Measurements from ENCODE around the gene SERAC1.

DNA sequence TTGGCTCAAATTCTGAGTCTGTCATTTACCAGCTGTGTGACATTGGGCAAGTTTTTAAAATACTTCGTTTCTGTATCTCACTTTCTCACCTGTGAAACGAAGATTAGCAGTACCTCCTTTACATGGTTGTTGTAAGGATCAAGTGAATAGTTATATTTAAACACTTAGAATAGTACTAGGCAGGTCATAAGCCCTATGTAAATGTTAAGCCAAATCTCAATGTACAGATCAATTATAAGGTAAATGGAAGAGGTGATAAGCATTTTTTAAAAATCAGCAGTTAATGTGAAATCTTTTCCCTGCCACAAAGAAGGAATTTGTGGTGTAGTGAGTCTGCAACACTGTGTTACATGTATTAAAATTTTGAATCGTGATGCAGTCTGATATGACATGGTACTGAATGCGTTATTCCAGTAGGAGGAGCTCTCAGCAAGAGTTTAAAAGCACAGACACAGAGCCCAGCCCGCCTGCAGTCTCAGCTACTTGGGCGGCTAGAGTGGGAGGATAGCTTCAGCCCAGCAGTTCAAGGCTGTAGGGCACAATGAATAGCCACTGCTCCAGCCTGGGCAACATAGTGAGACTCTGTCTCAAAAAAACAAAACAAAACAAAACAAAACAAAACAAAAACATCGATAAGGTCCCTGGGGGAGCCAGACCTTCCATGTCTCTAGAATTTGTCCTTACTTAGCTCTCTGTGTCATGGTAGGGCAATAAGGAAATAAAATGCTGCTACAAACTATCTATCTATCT lies 46.0 kb upstream of the SERAC1 start:
- TF ChIP-seq GATA2 (IDR thresholded peaks at IDR 0.05; ENCODE audit: low read depth, low read length), result no peak
- TF ChIP-seq GATA3 (IDR thresholded peaks at IDR 0.05; ENCODE audit: low read depth, low read length), result no peak

Measured in SH-SY5Y (cell line).